Stimulated activated CD8-positive, alpha-beta memory T cell treated with anti-CD3 and anti-CD28 coated beads, Interleukin-15, amount 100 ng/mL, for 4 hours (primary cell): ENCODE data around the gene DLX1.

Experiments
- DNase-seq, 2 donors: peaks; one replicate each; pipeline ENCODE4 v3.0.0-alpha.2; 2020; ENCODE audit warnings: low read depth in 2 of 2

DLX1 gene

GRCh38 chr2:172086241-172087206, 1.2 kb downstream of the DLX1 start:
- DNase-seq = no peak

GRCh38 chr2:172087207-172087779, 2.0 kb downstream of the DLX1 start:
- DNase-seq = no peak

- no peak for DNase-seq
Measured at GRCh38 chr2:172087780-172088244, 2.5 kb downstream of the DLX1 start.

GRCh38 chr2:172088245-172089004, 3.1 kb downstream of the DLX1 start:
- DNase-seq = no peak

GRCh38 chr2:172089005-172089504, 3.7 kb downstream of the DLX1 start:
- no peak for DNase-seq

GRCh38 chr2:172089633-172090032, 4.3 kb downstream of the DLX1 start:
- no peak for DNase-seq

- no peak for DNase-seq
Measured at GRCh38 chr2:172090044-172090961, 5.0 kb downstream of the DLX1 start.

GRCh38 chr2:172091000-172091641, 5.8 kb downstream of the DLX1 start:
- DNase-seq = no peak

- DNase-seq = no peak
Measured at GRCh38 chr2:172091761-172092566, 6.7 kb downstream of the DLX1 start.

- no peak for DNase-seq
Measured at GRCh38 chr2:172092716-172093415, 7.6 kb downstream of the DLX1 start.

GRCh38 chr2:172093416-172094293, 8.3 kb downstream of the DLX1 start:
- no peak for DNase-seq

GRCh38 chr2:172094294-172095145, 9.2 kb downstream of the DLX1 start:
- no peak for DNase-seq

- DNase-seq = peak; percentile 58 to 61
Measured at GRCh38 chr2:172095146-172095904, 10.0 kb downstream of the DLX1 start.

GRCh38 chr2:172095905-172096625, 10.8 kb downstream of the DLX1 start:
- DNase-seq = no peak
